ENCODE data around the gene ABLIM3. TPM values are rescaled to one million over a fixed set of nuclear protein-coding genes. Genes with fewer than 3 reads are reported as not detected.

ABLIM3 gene
- total RNA-seq, 1 donor from 2014 or later: 101 TPM

- DNase-seq (ENCODE audit: low spot score): no peak
Measured at GRCh38 chr5:149157330-149157729, 16.0 kb downstream of the ABLIM3 start.

GRCh38 chr5:149160291-149160787, 19.0 kb downstream of the ABLIM3 start:
- DNase-seq (ENCODE audit: low spot score): no peak

GRCh38 chr5:149161026-149161687, 19.9 kb downstream of the ABLIM3 start:
- DNase-seq (ENCODE audit: low spot score): no peak

GRCh38 chr5:149161850-149162249, 20.6 kb downstream of the ABLIM3 start:
- DNase-seq (ENCODE audit: low spot score): no peak

- DNase-seq (ENCODE audit: low spot score): no peak
Measured at GRCh38 chr5:149162401-149163084, 21.2 kb downstream of the ABLIM3 start.

GRCh38 chr5:149164731-149165130, 23.4 kb downstream of the ABLIM3 start:
- DNase-seq (ENCODE audit: low spot score): no peak

GRCh38 chr5:149166128-149166527, 24.8 kb downstream of the ABLIM3 start:
- DNase-seq (ENCODE audit: low spot score): no peak

GRCh38 chr5:149166591-149167100, 25.4 kb downstream of the ABLIM3 start:
- no peak for DNase-seq (ENCODE audit: low spot score)

GRCh38 chr5:149168276-149168906, 27.1 kb downstream of the ABLIM3 start:
- no peak for DNase-seq (ENCODE audit: low spot score)

- no peak for DNase-seq (ENCODE audit: low spot score)
Measured at GRCh38 chr5:149170299-149170698, 29.0 kb downstream of the ABLIM3 start.

GRCh38 chr5:149172261-149172660, 31.0 kb downstream of the ABLIM3 start:
- no peak for DNase-seq (ENCODE audit: low spot score)

GRCh38 chr5:149172709-149173505, 31.6 kb downstream of the ABLIM3 start:
- DNase-seq (ENCODE audit: low spot score): no peak

GRCh38 chr5:149174847-149175234, 33.5 kb downstream of the ABLIM3 start:
- DNase-seq (ENCODE audit: low spot score): no peak

GRCh38 chr5:149175346-149176105, 34.2 kb downstream of the ABLIM3 start:
- DNase-seq (ENCODE audit: low spot score): no peak

GRCh38 chr5:149177339-149177843, 36.1 kb downstream of the ABLIM3 start:
- no peak for DNase-seq (ENCODE audit: low spot score)

GRCh38 chr5:149177911-149178565, 36.7 kb downstream of the ABLIM3 start:
- no peak for DNase-seq (ENCODE audit: low spot score)

- no peak for DNase-seq (ENCODE audit: low spot score)
Measured at GRCh38 chr5:149181732-149182131, 40.4 kb downstream of the ABLIM3 start.

- no peak for DNase-seq (ENCODE audit: low spot score)
Measured at GRCh38 chr5:149182241-149182640, 40.9 kb downstream of the ABLIM3 start.

GRCh38 chr5:149185067-149185466, 43.8 kb downstream of the ABLIM3 start:
- no peak for DNase-seq (ENCODE audit: low spot score)

- no peak for DNase-seq (ENCODE audit: low spot score)
Measured at GRCh38 chr5:149186506-149186905, 45.2 kb downstream of the ABLIM3 start.

All from ureter (tissue), 1 donor.